Measurements from ENCODE around the gene MAP1B.
"Not testable (repeated sequence)": the region's sequence is repeated elsewhere in the genome, so short reads cannot be mapped to it uniquely, and the experiment has no call there.

The MAP1B gene

GRCh38 chr5:72107131-72107900 lies at the start of gene MAP1B:
Gene MAP1B (plus strand): TSS chr5:72107475. CDS start chr5:72107532, 57 bp downstream.
- peak; percentile 89 for DNase-seq (ENCODE audit: low spot score)

GRCh38 chr5:72057816-72058215 lies 49.5 kb upstream of the MAP1B start:
- no peak for DNase-seq (ENCODE audit: low spot score)

- DNase-seq (ENCODE audit: low spot score) = peak; percentile 74
These were observed 44.0 kb upstream of the MAP1B start for GRCh38 chr5:72063219-72063819.

GRCh38 chr5:72064801-72065570 lies 42.3 kb upstream of the MAP1B start:
- no peak for DNase-seq (ENCODE audit: low spot score)

GRCh38 chr5:72065751-72066255 lies 41.5 kb upstream of the MAP1B start:
- peak; percentile 80 for DNase-seq (ENCODE audit: low spot score)

GRCh38 chr5:72066705-72067107 lies 40.6 kb upstream of the MAP1B start:
- DNase-seq (ENCODE audit: low spot score) = no peak

GRCh38 chr5:72067682-72068470 lies 39.4 kb upstream of the MAP1B start:
- DNase-seq (ENCODE audit: low spot score) = no peak

- DNase-seq (ENCODE audit: low spot score) = peak; percentile 48
These were observed 36.7 kb upstream of the MAP1B start for GRCh38 chr5:72070529-72070928.

- DNase-seq (ENCODE audit: low spot score) = no peak
These were observed 35.4 kb upstream of the MAP1B start for GRCh38 chr5:72071906-72072305.

GRCh38 chr5:72074251-72074650 lies 33.0 kb upstream of the MAP1B start:
- no peak for DNase-seq (ENCODE audit: low spot score)

GRCh38 chr5:72075461-72075860 lies 31.8 kb upstream of the MAP1B start:
- no peak for DNase-seq (ENCODE audit: low spot score)

GRCh38 chr5:72076621-72077300 lies 30.5 kb upstream of the MAP1B start:
- no peak for DNase-seq (ENCODE audit: low spot score)

- no peak for DNase-seq (ENCODE audit: low spot score)
These were observed 29.9 kb upstream of the MAP1B start for GRCh38 chr5:72077390-72077789.

GRCh38 chr5:72079288-72079687 lies 28.0 kb upstream of the MAP1B start:
- DNase-seq (ENCODE audit: low spot score) = peak; percentile 54

GRCh38 chr5:72082048-72082447 lies 25.2 kb upstream of the MAP1B start:
- DNase-seq (ENCODE audit: low spot score) = no peak

GRCh38 chr5:72084876-72085275 lies 22.4 kb upstream of the MAP1B start:
- DNase-seq (ENCODE audit: low spot score) = no peak

- DNase-seq (ENCODE audit: low spot score) = no peak
These were observed 22.0 kb upstream of the MAP1B start for GRCh38 chr5:72085319-72085718.

GRCh38 chr5:72089713-72090112 lies 17.6 kb upstream of the MAP1B start:
- DNase-seq (ENCODE audit: low spot score) = not testable (repeated sequence)

- no peak for DNase-seq (ENCODE audit: low spot score)
These were observed 15.2 kb upstream of the MAP1B start for GRCh38 chr5:72092074-72092473.

GRCh38 chr5:72093217-72093616 lies 14.1 kb upstream of the MAP1B start:
- no peak for DNase-seq (ENCODE audit: low spot score)

- no peak for DNase-seq (ENCODE audit: low spot score)
These were observed 13.5 kb upstream of the MAP1B start for GRCh38 chr5:72093824-72094223.
